ENCODE data around the gene PTGES. TPM values are rescaled to one million over a fixed set of nuclear protein-coding genes. Genes with fewer than 3 reads are reported as not detected.
"Not testable (repeated sequence)": the region's sequence is repeated elsewhere in the genome, so short reads cannot be mapped to it uniquely, and the experiment has no call there.

PTGES gene
- total RNA-seq, result 4.8 TPM
- long read RNA-seq, partial matches to known transcripts, result 1 of 5 reads
- long read RNA-seq, other reads (novel, unspliced or antisense), result 0 of 5 reads

- DNase-seq (ENCODE audit: missing footprints), result peak; percentile 87
- ATAC-seq, result peak; percentile 95
- intact Hi-C loops (cut with DNase I), result no loop called here
These were observed at the start of gene PTGES for GRCh38 chr9:129752900-129753729. TSS of gene PTGES (minus strand) at chr9:129753042. CDS start at chr9:129753012, 30 bp downstream.

- intact Hi-C loops (cut with DNase I), result no loop called here
- no peak for ATAC-seq
- DNase-seq (ENCODE audit: missing footprints), result no peak
These were observed 48.7 kb upstream of the PTGES start for GRCh38 chr9:129801504-129801903.

DNA sequence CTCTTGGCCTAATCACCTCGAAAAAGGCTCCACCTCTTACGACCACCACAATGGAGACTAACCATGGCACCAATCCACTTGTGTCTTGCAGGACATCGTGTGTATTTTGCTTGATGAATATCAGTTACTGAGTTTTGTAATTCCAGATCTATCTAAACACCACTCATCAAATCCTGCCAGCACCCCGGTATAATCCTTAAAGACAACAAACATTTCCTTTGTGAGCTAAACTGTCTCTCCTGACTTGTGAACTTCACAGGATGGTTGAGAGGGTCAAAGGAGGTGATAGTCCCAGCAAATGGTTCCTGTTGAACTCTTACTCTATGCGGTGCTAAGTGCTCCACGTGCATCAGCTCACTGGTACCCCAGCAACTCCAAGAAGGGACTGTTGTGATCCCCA lies 46.1 kb upstream of the PTGES start:
- DNase-seq (ENCODE audit: missing footprints) (no peak), ATAC-seq (no peak)
- intact Hi-C loops (cut with DNase I), result no loop called here

DNA sequence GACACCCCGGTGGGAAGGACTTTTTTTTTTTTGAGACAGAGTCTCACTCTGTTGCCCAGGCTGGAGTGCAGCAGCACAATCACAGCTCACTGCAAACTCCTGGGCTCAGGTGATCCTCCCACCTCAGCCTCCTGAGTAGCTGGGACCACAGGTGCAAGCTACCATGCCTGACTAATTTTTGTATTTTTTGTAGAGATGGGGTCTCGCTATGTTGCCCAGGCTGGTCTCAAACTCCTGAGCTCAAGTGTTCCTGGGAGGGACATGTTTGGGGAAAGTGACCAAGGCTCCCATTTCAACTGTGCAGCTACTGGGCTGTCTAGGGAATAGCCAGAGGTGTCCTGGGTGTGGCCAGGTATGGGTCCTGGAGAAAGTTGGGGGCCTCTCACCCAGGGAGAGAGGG lies 43.2 kb upstream of the PTGES start:
- DNase-seq (ENCODE audit: missing footprints); intact Hi-C loops (cut with DNase I); ATAC-seq: not testable (repeated sequence)

DNA sequence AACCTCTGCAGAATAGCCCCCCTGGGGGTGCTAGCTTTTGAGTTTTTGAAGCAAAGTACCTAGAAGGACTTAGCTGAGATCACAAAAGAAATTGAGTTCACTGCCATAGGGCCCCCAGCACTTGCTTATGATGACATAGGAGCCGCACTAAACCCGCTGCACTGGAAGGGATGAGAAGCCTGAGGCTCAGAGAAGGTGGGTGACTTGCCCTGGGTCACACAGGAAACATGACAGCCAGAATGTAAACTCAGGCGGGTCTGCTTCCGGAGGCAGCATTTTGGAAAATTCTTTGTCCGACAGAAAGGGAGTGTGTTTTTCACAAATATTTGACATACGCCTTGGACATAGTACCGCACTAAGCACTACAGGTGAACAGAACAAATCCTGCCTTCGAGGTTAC lies 41.7 kb upstream of the PTGES start:
- intact Hi-C loops (cut with DNase I), result no loop called here
- DNase-seq (ENCODE audit: missing footprints) (no peak), ATAC-seq (no peak)

DNA sequence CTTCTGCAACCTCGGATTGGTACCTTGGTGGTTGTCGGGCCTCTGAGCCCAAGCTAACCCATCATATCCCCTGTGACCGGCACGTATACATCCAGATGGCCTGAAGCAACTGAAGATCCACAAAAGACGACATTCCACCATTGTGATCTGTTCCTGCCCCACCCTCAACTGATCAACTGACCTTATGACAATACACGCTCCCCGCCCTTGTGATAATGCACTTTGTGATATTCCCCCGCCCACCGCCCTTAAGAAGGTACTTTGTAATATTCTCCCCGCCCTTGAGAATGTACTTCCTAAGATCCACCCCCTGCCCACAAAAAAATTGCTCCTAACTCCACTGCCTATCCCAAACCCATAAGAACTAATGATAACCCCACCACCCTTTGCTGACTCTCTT lies 33.6 kb upstream of the PTGES start:
- intact Hi-C loops (cut with DNase I), result no loop called here
- DNase-seq (ENCODE audit: missing footprints), result no peak
- ATAC-seq, result no peak

DNA sequence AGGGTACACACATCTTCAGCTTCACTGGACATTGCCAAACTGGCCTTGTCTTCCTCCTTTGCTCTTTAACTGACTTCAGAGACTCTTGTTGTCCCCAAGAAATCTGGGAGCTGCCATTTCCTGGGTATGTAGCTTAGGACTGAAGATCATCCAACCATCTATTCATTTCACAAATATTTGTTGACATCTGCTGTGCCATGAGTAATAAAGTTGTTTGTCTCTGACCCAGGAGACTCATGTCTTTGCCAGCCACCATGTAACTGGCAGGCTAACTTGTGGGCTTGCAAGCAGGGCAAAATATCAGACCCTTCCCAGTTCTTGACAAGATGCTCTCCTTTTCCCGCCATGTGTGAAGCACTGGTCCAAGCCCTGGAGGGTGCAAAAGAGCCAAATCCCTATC lies 33.0 kb upstream of the PTGES start:
- ATAC-seq, result no peak
- intact Hi-C loops (cut with DNase I), result no loop called here
- no peak for DNase-seq (ENCODE audit: missing footprints)

DNA sequence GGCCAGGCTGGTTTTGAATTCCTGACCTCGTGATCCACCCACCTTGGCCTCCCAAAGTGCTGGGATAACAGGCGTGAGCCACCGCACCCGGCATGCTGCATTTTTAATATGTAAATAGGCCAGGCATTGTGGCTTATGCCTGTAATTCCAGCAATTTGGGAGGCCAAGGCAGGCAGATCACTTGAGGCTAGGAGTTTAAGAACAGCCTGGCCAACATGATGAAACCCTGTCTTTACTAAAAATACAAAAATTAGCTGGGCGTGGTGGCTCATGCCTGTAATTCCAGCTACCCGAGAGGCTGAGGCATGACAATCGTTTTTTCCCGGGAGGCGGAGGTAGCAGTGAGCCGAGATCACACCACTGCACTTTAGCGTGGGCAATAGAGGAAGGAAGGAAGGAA lies 32.1 kb upstream of the PTGES start:
- not testable (repeated sequence) for DNase-seq (ENCODE audit: missing footprints); ATAC-seq
- intact Hi-C loops (cut with DNase I), result loop anchor here (5.0 kb wide), 1 partner anchor 653 kb away; no protein-coding TSS in a partner anchor

GRCh38 chr9:129783516-129784361 lies 30.9 kb upstream of the PTGES start:
- intact Hi-C loops (cut with DNase I), result loop anchor here (1.0 to 5.0 kb wide), 4 partner anchors 46 to 651 kb away; partner anchors contain the start of gene ASB6
- DNase-seq (ENCODE audit: missing footprints) (peak; percentile 82), ATAC-seq (peak; percentile 94)

DNA sequence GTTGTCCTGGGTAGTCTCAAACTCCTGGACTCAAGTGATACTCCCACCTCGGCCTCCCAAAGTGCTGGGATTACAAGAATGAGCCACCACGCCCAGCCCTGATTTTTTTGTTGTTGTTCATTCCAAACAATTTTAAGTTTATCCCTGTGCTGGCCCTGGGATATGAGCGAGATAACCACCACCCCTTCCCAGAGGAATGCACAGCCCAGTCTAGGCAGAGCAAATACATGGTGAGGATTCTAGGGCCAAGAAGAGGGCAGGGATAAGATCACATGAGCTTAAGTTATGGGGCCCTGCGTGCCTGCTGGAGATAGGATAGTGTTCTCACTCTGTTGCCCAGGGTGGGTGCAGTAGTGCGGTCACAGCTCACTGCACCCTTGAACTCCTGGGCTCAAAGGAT lies 29.1 kb upstream of the PTGES start:
- intact Hi-C loops (cut with DNase I), result loop anchor here (2.0 to 5.0 kb wide), 3 partner anchors 55 to 650 kb away; partner anchors contain the start of gene ASB6
- DNase-seq (ENCODE audit: missing footprints), result no peak
- ATAC-seq, result no peak

- DNase-seq (ENCODE audit: missing footprints), result no peak
- no peak for ATAC-seq
- intact Hi-C loops (cut with DNase I), result loop anchor here (5.0 kb wide), 1 partner anchor 649 kb away; no protein-coding TSS in a partner anchor
These were observed 28.3 kb upstream of the PTGES start for GRCh38 chr9:129781131-129781530.

GRCh38 chr9:129779560-129780190 lies 26.8 kb upstream of the PTGES start:
- no peak for DNase-seq (ENCODE audit: missing footprints)
- intact Hi-C loops (cut with DNase I), result loop anchor here (5.0 kb wide), 1 partner anchor 647 kb away; no protein-coding TSS in a partner anchor
- ATAC-seq, result no peak

GRCh38 chr9:129778469-129778868 lies 25.6 kb upstream of the PTGES start:
- intact Hi-C loops (cut with DNase I), result no loop called here
- no peak for DNase-seq (ENCODE audit: missing footprints)
- ATAC-seq, result no peak

DNA sequence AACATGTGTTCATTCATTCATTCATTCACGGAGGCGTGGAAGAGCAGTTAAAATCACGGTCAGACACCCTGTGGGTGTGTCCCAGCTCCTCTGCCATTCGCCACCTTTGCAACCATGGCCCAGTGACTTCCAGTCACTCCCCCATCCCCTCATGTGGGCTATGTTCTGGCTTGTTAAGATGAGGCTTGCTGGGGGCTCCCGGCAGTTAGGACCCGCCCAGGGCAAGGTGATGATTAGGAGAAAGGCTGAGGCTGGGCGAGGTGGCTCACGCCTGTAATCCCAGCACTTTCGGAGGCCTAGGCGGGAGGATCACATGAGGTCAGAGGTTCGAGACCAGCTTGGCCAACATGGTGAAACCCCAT lies 24.9 kb upstream of the PTGES start:
- no peak for DNase-seq (ENCODE audit: missing footprints)
- intact Hi-C loops (cut with DNase I), result no loop called here
- ATAC-seq, result no peak

GRCh38 chr9:129776938-129777768 lies 24.3 kb upstream of the PTGES start:
- intact Hi-C loops (cut with DNase I), result no loop called here
- ATAC-seq (peak; percentile 96), DNase-seq (ENCODE audit: missing footprints) (peak; percentile 97)

DNA sequence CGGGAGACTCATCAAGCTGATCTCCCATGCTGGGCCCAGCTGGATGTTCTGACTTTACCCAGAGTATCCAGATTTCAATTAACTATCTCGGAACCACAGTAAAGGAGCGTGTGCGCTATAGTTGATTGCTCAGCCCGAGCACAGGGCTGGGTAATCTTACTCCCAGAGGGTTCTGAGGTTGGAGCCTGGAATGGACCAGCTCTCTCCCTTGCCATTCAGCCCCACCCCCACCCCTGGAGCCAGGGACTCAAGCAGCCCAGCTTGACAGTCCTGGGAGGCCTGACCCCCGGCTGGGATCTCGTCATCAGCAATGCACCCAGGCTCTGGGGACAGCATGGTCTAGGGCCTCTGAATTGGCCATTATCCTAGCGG lies 23.7 kb upstream of the PTGES start:
- ATAC-seq (peak; percentile 29), DNase-seq (ENCODE audit: missing footprints) (no peak)
- intact Hi-C loops (cut with DNase I), result no loop called here

DNA sequence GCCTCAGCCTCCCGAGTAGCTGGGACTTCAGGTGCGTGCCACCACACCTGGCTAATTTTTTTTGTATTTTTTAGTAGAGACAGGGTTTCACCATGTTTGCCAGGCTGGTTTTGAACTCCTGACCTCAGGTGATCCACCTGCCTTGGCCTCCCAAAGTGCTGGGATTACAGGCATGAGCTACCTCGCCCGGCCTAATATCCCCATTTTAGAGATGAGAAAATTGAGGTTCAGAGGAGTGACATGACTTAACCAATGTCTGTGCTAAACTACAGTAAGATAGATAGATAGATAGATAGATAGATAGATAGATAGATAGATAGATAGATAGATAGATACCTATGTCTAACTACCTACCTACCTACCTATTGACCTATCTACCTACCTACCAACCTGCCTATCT lies 23.3 kb upstream of the PTGES start:
- intact Hi-C loops (cut with DNase I); ATAC-seq; DNase-seq (ENCODE audit: missing footprints): not testable (repeated sequence)

DNA sequence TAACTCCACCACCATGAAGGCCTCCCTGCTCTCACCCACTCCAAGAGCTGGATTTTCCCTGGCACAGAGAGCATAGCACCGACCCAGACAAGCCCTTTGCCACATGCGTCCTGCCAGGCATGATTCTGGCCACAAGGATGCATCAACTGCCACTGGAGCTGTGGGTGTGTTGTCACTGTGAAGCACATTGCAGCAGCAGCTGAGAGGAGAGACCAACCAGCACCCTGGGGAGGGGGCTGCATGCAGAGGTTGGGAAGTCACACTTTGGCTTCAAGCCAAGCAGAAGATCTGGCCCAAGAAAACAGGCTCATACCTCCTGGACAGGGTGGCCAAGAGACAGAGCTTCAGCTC lies 22.6 kb upstream of the PTGES start:
- ATAC-seq, result no peak
- intact Hi-C loops (cut with DNase I), result no loop called here
- no peak for DNase-seq (ENCODE audit: missing footprints)

Data from Right ventricle myocardium inferior (tissue), 1 donor.